HEK293T (cell line): ENCODE measurements around the gene ATP7A.

ENCODE experiments used
- CTCF ChIA-PET: fragments of 350-600 bp; formaldehyde crosslinking; extraction: SDS; loops from one replicate; lab custom pipeline; 2021; ENCODE audit warnings: antibody characterized with exemption, inconsistent platforms; lab: Yijun Ruan, JAX
- POLR2A ChIA-PET: fragments of 350-600 bp; formaldehyde crosslinking; extraction: SDS; loops from one replicate; lab custom pipeline; 2020; ENCODE audit warnings: antibody characterized with exemption, inconsistent platforms; lab: Yijun Ruan, JAX
- DNase-seq: peaks from one replicate; pipeline ENCODE4 v3.0.0; 2012; ENCODE audit warnings: mixed read lengths; ENCODE audit errors: extremely low spot score
- ARNT ChIP-seq: fragments of 450-650 bp; IDR thresholded peaks from 2 replicates; pipeline ENCODE4 v1.6.1; 2017; ENCODE audit warnings: mild to moderate bottlenecking
- BHLHE40 ChIP-seq: fragments of 450-650 bp; IDR thresholded peaks from 2 replicates; pipeline ENCODE4 v1.6.1; 2016; ENCODE audit warnings: mild to moderate bottlenecking, moderate library complexity, borderline replicate concordance
- CTBP1 ChIP-seq: fragments of 450-650 bp; IDR thresholded peaks from 2 replicates; pipeline ENCODE4 v1.6.1; 2016; ENCODE audit warnings: borderline replicate concordance
- ELF4 ChIP-seq: fragments of 450-650 bp; IDR thresholded peaks from 2 replicates; pipeline ENCODE4 v1.6.1; 2017; ENCODE audit warnings: antibody characterized with exemption
- FOXA1 ChIP-seq: fragments of 450-650 bp; IDR thresholded peaks from 2 replicates; pipeline ENCODE4 v1.6.1; 2016; ENCODE audit warnings: mild to moderate bottlenecking
- FOXK2 ChIP-seq: fragments of 450-650 bp; IDR thresholded peaks from 2 replicates; pipeline ENCODE4 v1.6.1; 2016; ENCODE audit warnings: mild to moderate bottlenecking
- FOXM1 ChIP-seq: fragments of 450-650 bp; IDR thresholded peaks from 2 replicates; pipeline ENCODE4 v1.6.1; 2017; ENCODE audit warnings: mild to moderate bottlenecking, borderline replicate concordance
- HDGF ChIP-seq: fragments of 450-650 bp; IDR thresholded peaks from 2 replicates; pipeline ENCODE4 v1.6.1; 2017; ENCODE audit warnings: antibody characterized with exemption, borderline replicate concordance
- L3MBTL2 ChIP-seq: fragments of 450-650 bp; conservative IDR thresholded peaks from 2 replicates; pipeline ENCODE4 v1.6.1; 2016; ENCODE audit warnings: mild to moderate bottlenecking
- LEF1 ChIP-seq: fragments of 450-650 bp; IDR thresholded peaks from 2 replicates; pipeline ENCODE4 v1.6.1; 2017; ENCODE audit warnings: mild to moderate bottlenecking, borderline replicate concordance
- NFRKB ChIP-seq: fragments of 450-650 bp; IDR thresholded peaks from 2 replicates; pipeline ENCODE4 v1.6.1; 2016; ENCODE audit warnings: mild to moderate bottlenecking, moderate library complexity
- PKNOX1 ChIP-seq: fragments of 450-650 bp; IDR thresholded peaks from 2 replicates; pipeline ENCODE4 v1.6.1; 2016
- SP1 ChIP-seq: fragments of 450-650 bp; IDR thresholded peaks from 2 replicates; pipeline ENCODE4 v1.6.1; 2017
- SUZ12 ChIP-seq: fragments of 450-650 bp; IDR thresholded peaks from 2 replicates; pipeline ENCODE4 v1.6.1; 2016; ENCODE audit warnings: mild to moderate bottlenecking
- TARDBP ChIP-seq: fragments of 450-650 bp; IDR thresholded peaks from 2 replicates; pipeline ENCODE4 v1.6.1; 2016
- ZNF384 ChIP-seq: fragments of 450-650 bp; IDR thresholded peaks from 2 replicates; pipeline ENCODE4 v1.6.1; 2016

ATP7A gene

GRCh38 chrX:77922787-77923186 lies 12.3 kb downstream of the ATP7A start:
- DNase-seq: no peak
- TF ChIP-seq LEF1 (no peak), FOXA1 (no peak), ZNF384 (no peak), ARNT (no peak), BHLHE40 (no peak), FOXK2 (no peak), NFRKB (no peak), SP1 (no peak), ELF4 (no peak), CTBP1 (no peak), TARDBP (no peak), L3MBTL2 (no peak), PKNOX1 (no peak), SUZ12 (no peak), FOXM1 (no peak), HDGF (no peak)

GRCh38 chrX:77924320-77924859 lies 13.9 kb downstream of the ATP7A start:
- TF ChIP-seq L3MBTL2: no peak
- ChIA-PET POLR2A (no interaction called here), CTCF (interaction anchor here (0.6 kb wide), 1 partner anchor 73 kb away, joined by 3 read pairs; no protein-coding TSS in a partner anchor)
- DNase-seq: no peak

More at GRCh38 chrX:77922787-77923186, 12.3 kb downstream of the ATP7A start:
- ChIA-PET POLR2A (no interaction called here), CTCF (no interaction called here)

GRCh38 chrX:77925764-77926163 lies 15.3 kb downstream of the ATP7A start:
- CTCF ChIA-PET: no interaction called here
- TF ChIP-seq FOXK2 (no peak), CTBP1 (no peak), BHLHE40 (no peak)
- POLR2A ChIA-PET: no interaction called here
- no peak for DNase-seq

GRCh38 chrX:77930581-77930980 lies 20.1 kb downstream of the ATP7A start:
- no peak for TF ChIP-seq FOXK2
- TF ChIP-seq CTBP1: no peak
- no peak for TF ChIP-seq NFRKB
- TF ChIP-seq ZNF384: no peak
- TF ChIP-seq ELF4: no peak
- no peak for TF ChIP-seq FOXA1
- TF ChIP-seq BHLHE40: no peak
- TF ChIP-seq TARDBP: no peak
- no peak for TF ChIP-seq L3MBTL2
- no peak for TF ChIP-seq FOXM1
- TF ChIP-seq SP1: no peak
- no peak for TF ChIP-seq HDGF
- no peak for DNase-seq
- POLR2A ChIA-PET: no interaction called here
- CTCF ChIA-PET: no interaction called here

- CTCF ChIA-PET: interaction anchor here (0.5 kb wide), 1 partner anchor 397 kb away, joined by 3 read pairs; no protein-coding TSS in a partner anchor
These were observed 25.4 kb downstream of the ATP7A start for GRCh38 chrX:77935886-77936285.

GRCh38 chrX:77936299-77936698 lies 25.8 kb downstream of the ATP7A start:
- TF ChIP-seq SUZ12 (no peak), FOXK2 (no peak), ARNT (no peak), CTBP1 (no peak), HDGF (no peak)
- DNase-seq: no peak
- POLR2A ChIA-PET: no interaction called here
- CTCF ChIA-PET: interaction anchor here (0.5 to 0.7 kb wide), 2 partner anchors 8 to 397 kb away, joined by 3 read pairs; no protein-coding TSS in a partner anchor

More at GRCh38 chrX:77935886-77936285, 25.4 kb downstream of the ATP7A start:
- no peak for DNase-seq
- POLR2A ChIA-PET: no interaction called here
- TF ChIP-seq PKNOX1: no peak
- no peak for TF ChIP-seq NFRKB
- no peak for TF ChIP-seq LEF1
- no peak for TF ChIP-seq ZNF384
- TF ChIP-seq FOXM1: no peak

GRCh38 chrX:77937291-77937690 lies 26.8 kb downstream of the ATP7A start:
- CTCF ChIA-PET: no interaction called here
- POLR2A ChIA-PET: no interaction called here
- TF ChIP-seq CTBP1 (no peak), NFRKB (no peak), FOXK2 (no peak), SP1 (no peak), TARDBP (no peak), PKNOX1 (no peak), LEF1 (no peak), SUZ12 (no peak)
- DNase-seq: no peak
